ENCODE measurements around the gene ZFYVE28.

The ZFYVE28 gene

GRCh38 chr4:2297606-2298531, 120.6 kb downstream of the ZFYVE28 start:
- FAIRE-seq (peak; percentile 90), DNase-seq (ENCODE audit: insufficient read length, low spot score) (no peak)
- TF ChIP-seq POLR2A (IDR thresholded peaks at IDR 0.05; ENCODE audit: low read depth, low read length) (no peak), POU2F2 (IDR thresholded peaks at IDR 0.05; ENCODE audit: low read depth, low read length) (no peak), POLR2AphosphoS5 (IDR thresholded peaks at IDR 0.05; ENCODE audit: low read depth, low read length) (no peak), SPI1 (IDR thresholded peaks at IDR 0.05; ENCODE audit: low read depth, low read length) (no peak), TAF1 (IDR thresholded peaks at IDR 0.05; ENCODE audit: low read depth, low read length) (no peak), PAX5 (IDR thresholded peaks at IDR 0.05; ENCODE audit: insufficient read depth, low read length, severe bottlenecking) (no peak)

DNA sequence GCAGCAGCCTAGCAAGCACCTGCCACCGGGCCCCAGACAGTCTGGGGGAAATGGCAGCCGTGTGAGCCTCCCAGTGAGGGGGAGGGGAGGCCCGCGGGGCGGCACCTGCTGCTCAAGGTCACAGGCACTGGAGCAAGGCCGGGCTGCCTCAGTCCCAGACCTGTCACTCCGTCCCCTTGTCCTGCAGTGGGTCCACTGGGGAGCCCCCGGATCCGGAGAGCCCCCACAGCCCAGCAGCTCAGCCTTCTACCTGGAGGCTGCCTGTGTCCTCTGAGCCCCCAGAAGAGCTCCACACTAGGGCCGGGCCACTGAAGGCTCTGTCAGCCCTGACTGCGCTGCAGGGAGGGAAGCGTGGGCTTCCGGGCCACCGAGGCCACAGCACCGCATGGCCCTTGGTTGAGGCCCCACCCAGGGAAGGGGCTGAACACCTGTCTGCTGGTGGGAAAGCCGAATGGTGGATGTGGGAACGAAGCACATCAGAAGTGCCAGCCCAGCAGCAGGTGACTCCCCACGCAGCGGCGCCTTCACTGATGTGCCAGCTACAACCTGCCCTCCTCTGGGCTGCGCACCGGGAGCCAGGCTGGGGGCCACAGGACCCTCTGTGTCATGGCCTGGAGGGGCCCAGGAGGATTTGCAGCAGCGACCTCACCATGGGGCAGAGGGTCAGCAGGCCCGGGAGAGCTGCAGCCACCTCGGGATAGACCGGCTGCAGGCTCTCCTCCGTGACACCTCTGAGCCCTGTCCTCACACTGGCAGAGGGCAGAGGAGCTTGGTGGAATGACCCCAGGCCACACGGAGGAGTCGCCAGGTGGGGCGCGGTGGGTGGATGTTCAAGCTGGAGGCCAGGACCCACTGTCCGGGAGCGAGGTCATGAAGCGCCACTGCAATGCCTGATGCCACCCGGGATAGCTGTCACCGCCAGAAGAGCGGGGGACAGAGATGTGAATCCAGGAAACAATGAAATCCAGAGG, 121.5 kb downstream of the ZFYVE28 start:
- FAIRE-seq (no peak), DNase-seq (ENCODE audit: insufficient read length, low spot score) (no peak)
- TF ChIP-seq TAF1 (IDR thresholded peaks at IDR 0.05; ENCODE audit: low read depth, low read length): no peak
- no peak for TF ChIP-seq POU2F2 (IDR thresholded peaks at IDR 0.05; ENCODE audit: low read depth, low read length)
- TF ChIP-seq POLR2AphosphoS5 (IDR thresholded peaks at IDR 0.05; ENCODE audit: low read depth, low read length): no peak

DNA sequence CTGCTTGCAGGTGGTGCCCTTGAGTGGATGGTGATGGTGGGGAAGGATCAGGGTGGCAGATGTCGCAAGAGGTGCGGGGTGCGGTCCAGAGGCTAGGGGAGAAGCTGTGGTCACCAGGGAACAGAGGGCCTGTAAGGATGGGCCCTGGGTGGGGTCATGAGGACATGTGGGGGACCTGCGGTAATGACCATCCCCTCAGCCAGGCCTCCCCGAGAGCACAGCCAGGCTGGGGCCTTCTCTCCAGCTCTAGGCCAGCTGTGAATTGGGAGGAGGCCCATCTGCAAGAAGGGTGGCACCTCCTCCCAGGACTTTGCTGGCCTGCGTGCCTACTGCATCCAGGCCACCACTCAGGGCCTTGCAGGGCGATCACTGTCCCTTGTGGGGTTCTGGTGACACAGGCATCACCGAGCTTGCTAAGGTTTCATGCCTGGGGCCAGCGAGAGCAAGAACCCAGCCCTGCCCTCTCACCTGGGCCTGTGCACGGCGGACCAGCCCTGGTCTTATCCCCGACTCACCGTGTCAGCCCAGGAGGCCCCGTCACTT, 122.5 kb downstream of the ZFYVE28 start:
- FAIRE-seq: no peak
- TF ChIP-seq SPI1 (IDR thresholded peaks at IDR 0.05; ENCODE audit: low read depth, low read length): no peak
- no peak for DNase-seq (ENCODE audit: insufficient read length, low spot score)

- TF ChIP-seq TAF1 (IDR thresholded peaks at IDR 0.05; ENCODE audit: low read depth, low read length) (no peak), SPI1 (IDR thresholded peaks at IDR 0.05; ENCODE audit: low read depth, low read length) (no peak), PAX5 (IDR thresholded peaks at IDR 0.05; ENCODE audit: insufficient read depth, low read length, severe bottlenecking) (no peak), POLR2A (IDR thresholded peaks at IDR 0.05; ENCODE audit: low read depth, low read length) (no peak), POLR2AphosphoS5 (IDR thresholded peaks at IDR 0.05; ENCODE audit: low read depth, low read length) (no peak), POU2F2 (IDR thresholded peaks at IDR 0.05; ENCODE audit: low read depth, low read length) (no peak)
- no peak for FAIRE-seq
- DNase-seq (ENCODE audit: insufficient read length, low spot score): no peak
These were observed 122.9 kb downstream of the ZFYVE28 start for GRCh38 chr4:2295500-2295899.

- TF ChIP-seq POLR2AphosphoS5 (IDR thresholded peaks at IDR 0.05; ENCODE audit: low read depth, low read length) (no peak), PAX5 (IDR thresholded peaks at IDR 0.05; ENCODE audit: insufficient read depth, low read length, severe bottlenecking) (no peak), POU2F2 (IDR thresholded peaks at IDR 0.05; ENCODE audit: low read depth, low read length) (no peak), POLR2A (IDR thresholded peaks at IDR 0.05; ENCODE audit: low read depth, low read length) (no peak), TAF1 (IDR thresholded peaks at IDR 0.05; ENCODE audit: low read depth, low read length) (no peak), SPI1 (IDR thresholded peaks at IDR 0.05; ENCODE audit: low read depth, low read length) (no peak)
- FAIRE-seq (no peak), DNase-seq (ENCODE audit: insufficient read length, low spot score) (no peak)
These were observed 125.8 kb downstream of the ZFYVE28 start for GRCh38 chr4:2292646-2293108.

- TF ChIP-seq POLR2A (IDR thresholded peaks at IDR 0.05; ENCODE audit: low read depth, low read length) (no peak), POLR2AphosphoS5 (IDR thresholded peaks at IDR 0.05; ENCODE audit: low read depth, low read length) (no peak), POU2F2 (IDR thresholded peaks at IDR 0.05; ENCODE audit: low read depth, low read length) (no peak), SPI1 (IDR thresholded peaks at IDR 0.05; ENCODE audit: low read depth, low read length) (no peak), TAF1 (IDR thresholded peaks at IDR 0.05; ENCODE audit: low read depth, low read length) (no peak), PAX5 (IDR thresholded peaks at IDR 0.05; ENCODE audit: insufficient read depth, low read length, severe bottlenecking) (no peak)
These were observed 126.5 kb downstream of the ZFYVE28 start for GRCh38 chr4:2291705-2292645.

DNA sequence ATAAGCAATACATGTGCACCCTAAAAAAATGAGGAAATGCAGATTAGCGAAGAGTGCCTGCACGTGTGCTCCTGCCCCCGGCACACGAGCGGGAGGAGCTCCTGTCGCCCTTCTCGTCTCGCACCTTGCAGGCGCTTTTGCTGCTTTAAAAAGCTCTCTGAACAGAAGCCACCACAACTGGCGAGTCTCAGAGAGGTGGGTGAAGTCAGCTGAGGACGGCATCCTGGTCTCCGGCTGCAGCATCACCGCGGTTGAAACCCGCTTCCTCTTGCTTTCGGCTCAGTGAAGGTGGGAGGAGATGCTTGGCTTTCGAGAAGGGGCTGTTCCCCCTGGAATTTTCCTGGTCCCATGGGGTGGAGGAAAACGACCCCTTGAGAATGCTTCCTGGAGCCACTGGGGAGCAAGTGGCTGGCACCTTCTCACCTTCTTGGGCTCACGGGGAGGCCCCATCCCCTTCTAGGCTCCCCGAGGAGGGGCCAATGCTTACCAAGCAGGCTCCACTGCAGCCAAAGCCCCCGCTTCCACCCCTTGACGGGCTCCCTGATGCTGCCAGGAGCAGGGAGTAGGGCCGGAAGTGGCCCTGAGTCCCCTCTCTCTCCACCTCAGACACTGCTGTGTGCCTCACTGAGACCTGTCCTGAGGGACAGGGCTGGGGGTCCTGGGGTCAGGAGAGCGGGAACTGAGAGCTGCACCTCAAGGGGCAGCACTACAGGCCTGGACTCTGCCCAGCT, 127.3 kb downstream of the ZFYVE28 start:
- TF ChIP-seq TAF1 (IDR thresholded peaks at IDR 0.05; ENCODE audit: low read depth, low read length): no peak
- TF ChIP-seq PAX5 (IDR thresholded peaks at IDR 0.05; ENCODE audit: insufficient read depth, low read length, severe bottlenecking): no peak
- TF ChIP-seq POU2F2 (IDR thresholded peaks at IDR 0.05; ENCODE audit: low read depth, low read length): no peak
- TF ChIP-seq SPI1 (IDR thresholded peaks at IDR 0.05; ENCODE audit: low read depth, low read length): peak; percentile 44
- TF ChIP-seq POLR2A (IDR thresholded peaks at IDR 0.05; ENCODE audit: low read depth, low read length): no peak
- no peak for TF ChIP-seq POLR2AphosphoS5 (IDR thresholded peaks at IDR 0.05; ENCODE audit: low read depth, low read length)
- DNase-seq (ENCODE audit: insufficient read length, low spot score) (peak; percentile 53), FAIRE-seq (peak; percentile 57)

More at GRCh38 chr4:2291705-2292645, 126.5 kb downstream of the ZFYVE28 start:
- FAIRE-seq: no peak
- no peak for DNase-seq (ENCODE audit: insufficient read length, low spot score)

GRCh38 chr4:2290488-2290887, 128.0 kb downstream of the ZFYVE28 start:
- DNase-seq (ENCODE audit: insufficient read length, low spot score) (no peak), FAIRE-seq (no peak)
- no peak for TF ChIP-seq PAX5 (IDR thresholded peaks at IDR 0.05; ENCODE audit: insufficient read depth, low read length, severe bottlenecking)
- TF ChIP-seq SPI1 (IDR thresholded peaks at IDR 0.05; ENCODE audit: low read depth, low read length): no peak
- TF ChIP-seq TAF1 (IDR thresholded peaks at IDR 0.05; ENCODE audit: low read depth, low read length): no peak
- no peak for TF ChIP-seq POLR2AphosphoS5 (IDR thresholded peaks at IDR 0.05; ENCODE audit: low read depth, low read length)
- TF ChIP-seq POU2F2 (IDR thresholded peaks at IDR 0.05; ENCODE audit: low read depth, low read length): no peak
- TF ChIP-seq POLR2A (IDR thresholded peaks at IDR 0.05; ENCODE audit: low read depth, low read length): no peak
